NB4 (cell line): ENCODE data around the gene IL17REL.

ENCODE experiments used
- DNase-seq: peaks from one replicate; pipeline ENCODE4 v3.0.0; 2010; ENCODE audit warnings: low read depth
- H3K4me3 ChIP-seq: one replicate; pipeline ENCODE4 v1.5.1; 2011; ENCODE audit warnings: mild to moderate bottlenecking, low read depth, low read length, moderate library complexity
- MYC ChIP-seq: IDR thresholded peaks from 2 replicates; pipeline ENCODE4 v1.6.1; 2011; ENCODE audit warnings: low read depth, low read length
- POLR2A ChIP-seq: IDR thresholded peaks from 2 replicates; pipeline ENCODE4 v1.6.1; 2011; ENCODE audit warnings: mild to moderate bottlenecking; ENCODE audit not compliant: insufficient read length; ENCODE audit errors: extremely low read depth
- TF ChIP-seq, protein P1 (sequence below): IDR thresholded peaks from one replicate; pipeline ENCODE4 v1.5.1; 2012; ENCODE audit warnings: low read depth, low read length
- TF ChIP-seq, protein P2 (sequence below): IDR thresholded peaks from 2 replicates; pipeline ENCODE4 v1.6.1; 2011; ENCODE audit warnings: low read depth, low read length

Gene IL17REL

DNA sequence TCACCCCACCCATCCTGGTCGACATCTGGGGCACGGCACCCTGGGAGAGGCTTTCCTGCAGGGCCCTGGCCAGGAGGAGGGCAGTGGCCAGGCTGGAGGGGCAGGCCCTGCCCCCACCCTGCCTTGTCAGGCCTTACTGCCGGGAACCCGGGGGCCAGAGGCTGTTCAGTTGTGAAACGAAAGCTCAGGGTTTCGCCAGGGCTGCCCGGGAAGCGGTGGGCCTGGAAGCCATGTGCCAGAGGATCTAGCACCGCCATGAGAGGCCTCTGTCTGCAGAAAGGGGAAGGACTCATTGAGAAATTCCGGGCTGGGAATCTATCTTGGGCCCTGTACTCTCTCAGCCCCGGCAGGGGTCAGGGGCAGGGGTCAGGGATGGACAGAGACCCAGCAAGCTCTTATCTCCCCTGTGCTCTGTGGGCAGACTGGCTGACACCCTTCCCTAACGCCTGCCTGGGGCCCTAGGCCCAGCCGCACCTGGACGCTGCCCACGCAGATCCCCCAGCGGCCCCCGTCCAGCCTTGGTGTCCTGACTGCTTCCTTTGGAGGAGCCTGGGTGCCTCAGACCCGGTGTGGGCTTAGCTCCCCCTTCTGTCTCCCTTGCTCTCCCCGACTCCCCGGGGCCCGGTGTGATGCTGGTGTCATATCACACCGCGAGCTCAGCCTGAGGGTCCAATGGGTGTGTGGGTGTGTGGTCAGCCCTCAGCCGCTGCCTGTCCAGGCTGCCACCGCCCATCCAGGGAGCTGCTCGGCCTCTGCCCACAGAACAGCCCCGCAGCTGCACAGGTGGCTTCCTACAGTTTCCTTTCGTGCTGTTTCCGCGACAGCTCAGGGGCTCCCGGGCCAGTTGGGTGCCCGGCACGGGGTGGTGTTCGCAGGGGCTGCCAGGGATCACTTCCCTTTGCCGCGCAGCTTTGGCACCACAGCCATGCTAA, 45.5 kb downstream of the IL17REL start:
- no peak overlapping the region for H3K4me3 ChIP-seq
- TF ChIP-seq, protein P1, sequence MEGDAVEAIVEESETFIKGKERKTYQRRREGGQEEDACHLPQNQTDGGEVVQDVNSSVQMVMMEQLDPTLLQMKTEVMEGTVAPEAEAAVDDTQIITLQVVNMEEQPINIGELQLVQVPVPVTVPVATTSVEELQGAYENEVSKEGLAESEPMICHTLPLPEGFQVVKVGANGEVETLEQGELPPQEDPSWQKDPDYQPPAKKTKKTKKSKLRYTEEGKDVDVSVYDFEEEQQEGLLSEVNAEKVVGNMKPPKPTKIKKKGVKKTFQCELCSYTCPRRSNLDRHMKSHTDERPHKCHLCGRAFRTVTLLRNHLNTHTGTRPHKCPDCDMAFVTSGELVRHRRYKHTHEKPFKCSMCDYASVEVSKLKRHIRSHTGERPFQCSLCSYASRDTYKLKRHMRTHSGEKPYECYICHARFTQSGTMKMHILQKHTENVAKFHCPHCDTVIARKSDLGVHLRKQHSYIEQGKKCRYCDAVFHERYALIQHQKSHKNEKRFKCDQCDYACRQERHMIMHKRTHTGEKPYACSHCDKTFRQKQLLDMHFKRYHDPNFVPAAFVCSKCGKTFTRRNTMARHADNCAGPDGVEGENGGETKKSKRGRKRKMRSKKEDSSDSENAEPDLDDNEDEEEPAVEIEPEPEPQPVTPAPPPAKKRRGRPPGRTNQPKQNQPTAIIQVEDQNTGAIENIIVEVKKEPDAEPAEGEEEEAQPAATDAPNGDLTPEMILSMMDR, result no peak
- TF ChIP-seq MYC, result peak; percentile 87
- TF ChIP-seq, protein P2, sequence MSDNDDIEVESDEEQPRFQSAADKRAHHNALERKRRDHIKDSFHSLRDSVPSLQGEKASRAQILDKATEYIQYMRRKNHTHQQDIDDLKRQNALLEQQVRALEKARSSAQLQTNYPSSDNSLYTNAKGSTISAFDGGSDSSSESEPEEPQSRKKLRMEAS, result peak; percentile 79
- DNase-seq, result peak; percentile 77

DNA sequence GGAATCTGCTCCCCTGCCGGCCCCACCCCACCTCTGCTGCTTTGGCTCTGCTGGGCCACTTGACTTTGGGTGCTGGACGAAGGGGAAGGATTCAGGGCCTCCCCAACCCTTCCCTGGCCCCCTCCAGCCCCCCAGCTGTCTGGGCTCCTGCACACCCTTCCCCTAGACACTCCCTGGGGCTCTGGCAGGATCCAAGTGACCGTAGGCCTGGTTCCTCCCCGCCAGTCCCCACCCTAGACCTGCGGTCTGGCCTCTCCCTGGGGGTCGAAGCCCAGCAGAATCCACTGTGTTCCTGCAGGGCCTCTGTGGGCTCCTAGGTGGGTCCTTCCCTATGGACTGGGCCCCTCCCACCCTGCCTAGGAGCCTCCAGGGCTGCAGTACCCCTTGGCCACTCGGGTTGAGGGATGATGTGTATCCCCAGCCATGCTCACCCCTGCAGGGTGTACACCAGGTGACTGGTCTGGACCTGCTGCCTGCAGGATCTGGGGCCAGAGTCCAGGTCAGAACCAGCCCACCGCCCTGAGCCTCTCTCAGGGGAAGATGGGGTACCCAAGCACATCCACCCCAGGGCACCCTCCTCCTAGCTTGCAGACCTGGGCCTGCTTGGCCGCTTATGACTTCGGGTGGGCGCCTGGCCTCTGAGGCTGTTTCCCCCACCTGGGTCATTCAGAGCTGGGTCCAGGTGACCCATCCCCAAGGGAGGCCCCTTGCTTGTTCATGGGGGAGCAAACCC, 46.4 kb downstream of the IL17REL start:
- TF ChIP-seq POLR2A (no peak), MYC (no peak)
- TF ChIP-seq, protein P2, result no peak
- DNase-seq, result no peak
- no peak overlapping the region for H3K4me3 ChIP-seq

DNA sequence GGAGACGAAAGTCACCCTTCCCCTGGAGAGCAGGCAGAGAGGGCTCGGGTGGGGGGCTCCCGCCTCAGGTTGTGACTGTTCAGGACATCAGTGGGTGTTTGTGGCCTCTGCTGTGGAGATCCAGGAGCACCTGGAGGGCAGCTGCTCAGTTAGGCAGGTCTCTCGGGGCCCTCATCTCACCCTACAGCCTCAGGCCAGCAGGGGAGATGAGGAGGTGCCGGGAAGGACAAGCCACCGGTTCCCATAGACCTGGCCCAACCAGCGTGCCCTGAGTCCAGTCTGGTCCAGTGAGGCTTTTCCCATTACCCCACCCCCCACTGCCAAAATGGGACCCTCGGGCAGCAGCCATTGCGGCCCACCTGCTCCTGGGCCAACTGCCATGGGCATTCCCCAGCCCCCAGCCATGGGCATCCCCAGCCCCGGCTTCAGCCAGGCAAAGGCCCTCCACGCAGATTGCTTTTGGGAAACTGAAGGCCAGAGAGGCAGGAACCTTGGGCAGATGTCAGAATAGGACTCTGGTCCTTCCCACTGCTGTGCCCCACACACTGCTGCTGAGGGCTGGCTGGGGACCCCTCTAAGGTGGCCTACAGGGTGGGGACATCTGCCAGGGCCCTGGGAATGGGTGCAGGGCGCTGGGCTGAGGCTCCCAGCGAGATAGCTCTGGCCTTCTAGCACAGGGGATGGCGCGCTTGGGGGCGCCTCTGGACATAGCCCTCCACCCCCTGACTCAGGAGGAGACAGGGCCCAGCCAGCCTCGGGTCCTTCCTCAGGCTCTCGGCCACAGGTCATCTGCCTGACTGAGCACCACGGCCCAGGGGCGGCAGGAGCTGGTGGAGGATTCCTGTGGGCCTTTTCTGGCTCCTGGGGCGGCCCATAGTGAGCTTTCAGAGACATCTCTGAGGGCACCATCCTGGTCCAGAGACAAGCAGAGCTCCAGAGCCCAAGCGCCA, 47.2 kb downstream of the IL17REL start:
- H3K4me3 ChIP-seq, result no peak overlapping the region
- no peak for DNase-seq
- TF ChIP-seq MYC, result no peak
- TF ChIP-seq, protein P1, result no peak
- no peak for TF ChIP-seq POLR2A
- TF ChIP-seq, protein P2, result no peak

DNA sequence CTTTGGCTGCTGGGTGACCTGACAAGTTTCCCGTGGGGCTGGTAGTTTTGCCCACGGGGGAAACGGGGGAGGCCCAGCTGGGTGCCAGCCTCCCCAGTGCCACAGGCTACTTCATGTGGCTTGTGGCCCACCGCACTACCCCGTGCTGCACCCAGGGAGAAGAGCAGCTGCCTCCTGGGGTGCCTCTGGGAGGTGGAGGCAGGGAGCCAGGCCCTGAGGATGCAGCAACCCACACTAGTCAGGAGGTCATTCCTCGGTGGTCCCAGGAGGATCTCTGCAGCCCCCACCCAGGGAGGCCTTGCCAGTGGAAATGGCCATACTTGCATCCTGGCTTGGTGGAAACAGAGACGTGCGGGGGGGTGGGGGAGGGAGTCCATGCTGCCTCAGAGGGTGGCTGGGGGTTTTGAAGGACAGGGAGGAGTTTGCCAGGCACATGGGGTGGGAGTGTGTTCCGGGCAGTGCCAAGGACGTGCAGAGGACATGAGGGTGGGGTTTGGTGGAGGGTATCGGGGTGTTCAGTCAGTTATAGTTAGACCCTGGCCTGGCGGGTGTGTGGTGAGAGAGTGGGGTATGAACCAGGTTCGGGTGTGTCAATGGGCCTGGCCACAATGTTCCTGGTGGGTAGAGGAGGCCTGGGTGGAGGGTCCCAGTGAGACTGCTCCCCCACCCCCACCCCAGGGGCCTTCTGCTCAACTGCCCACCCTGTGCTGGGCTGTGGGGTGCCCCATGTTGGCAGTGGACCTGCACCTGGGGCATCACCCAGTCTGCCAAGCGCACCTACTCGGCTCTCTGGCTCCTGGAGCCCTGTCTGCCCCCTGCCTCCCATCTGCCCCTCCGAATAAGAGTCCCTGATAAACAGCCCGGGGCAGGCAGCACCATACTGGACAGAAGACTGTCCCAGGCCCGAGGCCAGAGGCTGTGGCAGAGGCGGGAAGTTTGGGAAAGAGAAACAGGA, 48.2 kb downstream of the IL17REL start:
- TF ChIP-seq, protein P2, result no peak
- TF ChIP-seq, protein P1, result no peak
- TF ChIP-seq MYC, result no peak
- TF ChIP-seq POLR2A, result no peak
- no peak for DNase-seq
- H3K4me3 ChIP-seq, result no peak overlapping the region

DNA sequence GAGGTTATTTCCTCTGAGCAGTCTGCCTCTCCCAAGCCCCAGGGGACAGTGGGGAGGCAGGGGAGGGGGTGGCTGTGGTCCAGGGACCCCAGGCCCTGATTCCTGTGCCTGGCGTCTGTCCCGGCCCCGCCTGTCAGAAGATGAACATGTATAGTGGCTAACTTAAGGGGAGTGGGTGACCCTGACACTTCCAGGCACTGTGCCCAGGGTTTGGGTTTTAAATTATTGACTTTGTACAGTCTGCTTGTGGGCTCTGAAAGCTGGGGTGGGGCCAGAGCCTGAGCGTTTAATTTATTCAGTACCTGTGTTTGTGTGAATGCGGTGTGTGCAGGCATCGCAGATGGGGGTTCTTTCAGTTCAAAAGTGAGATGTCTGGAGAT, 48.9 kb downstream of the IL17REL start:
- no peak for DNase-seq
- no peak overlapping the region for H3K4me3 ChIP-seq
- TF ChIP-seq, protein P2, result no peak
- TF ChIP-seq MYC (no peak), POLR2A (no peak)
- TF ChIP-seq, protein P1, result no peak
